ENCODE measurements around the gene TAX1BP1.

Gene TAX1BP1

DNA sequence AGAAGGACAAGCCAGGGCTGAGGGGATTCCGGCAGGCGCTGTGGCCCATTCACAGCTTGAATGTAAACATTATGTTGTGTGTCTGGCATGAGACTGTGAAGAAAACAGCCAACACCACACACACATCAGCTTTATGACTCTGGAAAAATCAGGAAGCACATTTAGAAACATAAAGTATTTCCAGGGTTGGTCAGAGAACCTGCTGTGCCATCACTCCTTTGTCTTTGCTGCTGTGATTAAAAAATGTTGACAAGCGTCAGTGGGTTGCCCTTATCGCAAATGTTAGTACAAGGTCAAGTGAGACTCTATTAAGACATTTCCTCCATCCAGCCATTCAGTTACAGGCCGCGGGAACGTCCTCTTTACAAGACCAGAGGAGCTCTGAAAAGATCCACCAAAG is 95.4 kb downstream of the TAX1BP1 start:
- DNase-seq (ENCODE audit: low read depth in 2 of 2): peak in 1 of 2 donors; percentile 40
- TF ChIP-seq, protein P1, sequence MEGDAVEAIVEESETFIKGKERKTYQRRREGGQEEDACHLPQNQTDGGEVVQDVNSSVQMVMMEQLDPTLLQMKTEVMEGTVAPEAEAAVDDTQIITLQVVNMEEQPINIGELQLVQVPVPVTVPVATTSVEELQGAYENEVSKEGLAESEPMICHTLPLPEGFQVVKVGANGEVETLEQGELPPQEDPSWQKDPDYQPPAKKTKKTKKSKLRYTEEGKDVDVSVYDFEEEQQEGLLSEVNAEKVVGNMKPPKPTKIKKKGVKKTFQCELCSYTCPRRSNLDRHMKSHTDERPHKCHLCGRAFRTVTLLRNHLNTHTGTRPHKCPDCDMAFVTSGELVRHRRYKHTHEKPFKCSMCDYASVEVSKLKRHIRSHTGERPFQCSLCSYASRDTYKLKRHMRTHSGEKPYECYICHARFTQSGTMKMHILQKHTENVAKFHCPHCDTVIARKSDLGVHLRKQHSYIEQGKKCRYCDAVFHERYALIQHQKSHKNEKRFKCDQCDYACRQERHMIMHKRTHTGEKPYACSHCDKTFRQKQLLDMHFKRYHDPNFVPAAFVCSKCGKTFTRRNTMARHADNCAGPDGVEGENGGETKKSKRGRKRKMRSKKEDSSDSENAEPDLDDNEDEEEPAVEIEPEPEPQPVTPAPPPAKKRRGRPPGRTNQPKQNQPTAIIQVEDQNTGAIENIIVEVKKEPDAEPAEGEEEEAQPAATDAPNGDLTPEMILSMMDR (IDR thresholded peaks at IDR 0.05; ENCODE audit: low read depth, low read length): no peak

DNA sequence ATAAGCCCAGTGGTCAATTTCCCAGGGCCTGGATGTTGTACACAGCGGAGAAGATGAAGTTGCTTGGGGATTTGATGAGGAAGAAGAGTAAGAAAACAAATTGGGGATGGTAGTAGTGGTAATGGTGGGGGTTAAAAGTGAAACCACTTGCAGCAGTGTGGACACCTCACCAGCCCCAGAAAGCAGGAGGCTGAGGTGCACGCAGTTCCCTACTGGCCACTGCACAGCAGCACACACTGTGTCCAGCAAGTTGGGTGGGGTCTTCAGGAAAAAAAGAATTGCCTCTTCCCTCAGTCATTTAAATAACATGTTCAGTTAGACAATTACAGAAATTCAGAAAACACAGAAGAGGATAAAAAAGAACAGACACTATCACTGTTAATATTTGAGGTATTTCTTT is 96.6 kb downstream of the TAX1BP1 start:
- TF ChIP-seq, protein P1 (IDR thresholded peaks at IDR 0.05; ENCODE audit: low read depth, low read length): no peak
- H3K4me3 ChIP-seq (replicated peaks in 1 of 2; ENCODE audit: low read depth in 2 of 2, low read length in 2 of 2): no peak overlapping the region
- no peak for DNase-seq (ENCODE audit: low read depth in 2 of 2)

More for the DNA sequence above, 95.4 kb downstream of the TAX1BP1 start:
- no peak overlapping the region for H3K4me3 ChIP-seq (replicated peaks in 1 of 2; ENCODE audit: low read depth in 2 of 2, low read length in 2 of 2)

DNA sequence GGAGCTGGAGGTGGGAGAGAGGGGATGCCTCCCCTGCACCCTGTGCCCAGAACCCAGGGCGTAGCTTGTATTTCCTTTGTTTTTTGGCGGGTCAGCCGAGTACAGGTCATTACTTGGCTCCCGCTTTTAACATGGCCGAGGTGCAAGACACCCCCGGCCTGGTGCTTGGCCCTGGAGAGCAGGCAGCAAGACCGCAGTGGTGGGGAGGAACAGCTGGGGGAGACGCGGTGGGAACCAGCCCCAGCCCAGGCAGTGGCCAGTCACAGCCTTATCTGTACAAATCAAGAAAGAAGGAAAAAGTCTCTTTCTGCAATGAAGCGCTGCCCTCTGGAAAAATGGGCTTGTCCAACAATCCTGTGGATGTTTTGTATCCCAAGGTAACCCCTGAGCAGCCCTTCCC is 99.1 kb downstream of the TAX1BP1 start:
- H3K4me3 ChIP-seq (replicated peaks in 1 of 2; ENCODE audit: low read depth in 2 of 2, low read length in 2 of 2): no peak overlapping the region
- DNase-seq (ENCODE audit: low read depth in 2 of 2): no peak
- TF ChIP-seq, protein P1 (IDR thresholded peaks at IDR 0.05; ENCODE audit: low read depth, low read length): no peak

DNA sequence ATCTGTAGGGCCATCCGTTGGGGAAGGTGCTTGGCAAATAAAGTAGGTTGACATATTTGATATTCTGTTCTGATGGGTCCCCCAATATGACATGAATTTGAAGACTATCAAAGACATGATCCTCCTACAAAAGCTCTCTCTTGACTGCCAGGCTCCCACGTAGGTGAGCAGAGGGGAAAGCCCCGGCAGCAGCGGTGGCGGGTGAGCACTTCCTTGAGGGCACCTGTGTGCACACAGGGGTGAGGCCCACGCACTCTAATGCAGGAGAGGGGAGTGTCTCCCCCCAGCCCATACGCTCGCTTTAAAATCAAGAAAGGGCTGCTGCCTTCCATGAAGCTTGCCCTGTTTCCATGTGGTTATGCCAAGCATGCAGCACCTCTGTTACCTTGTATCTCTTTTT is 100.4 kb downstream of the TAX1BP1 start:
- DNase-seq (ENCODE audit: low read depth in 2 of 2): no peak
- no peak overlapping the region for H3K4me3 ChIP-seq (replicated peaks in 1 of 2; ENCODE audit: low read depth in 2 of 2, low read length in 2 of 2)
- TF ChIP-seq, protein P1 (IDR thresholded peaks at IDR 0.05; ENCODE audit: low read depth, low read length): no peak

DNA sequence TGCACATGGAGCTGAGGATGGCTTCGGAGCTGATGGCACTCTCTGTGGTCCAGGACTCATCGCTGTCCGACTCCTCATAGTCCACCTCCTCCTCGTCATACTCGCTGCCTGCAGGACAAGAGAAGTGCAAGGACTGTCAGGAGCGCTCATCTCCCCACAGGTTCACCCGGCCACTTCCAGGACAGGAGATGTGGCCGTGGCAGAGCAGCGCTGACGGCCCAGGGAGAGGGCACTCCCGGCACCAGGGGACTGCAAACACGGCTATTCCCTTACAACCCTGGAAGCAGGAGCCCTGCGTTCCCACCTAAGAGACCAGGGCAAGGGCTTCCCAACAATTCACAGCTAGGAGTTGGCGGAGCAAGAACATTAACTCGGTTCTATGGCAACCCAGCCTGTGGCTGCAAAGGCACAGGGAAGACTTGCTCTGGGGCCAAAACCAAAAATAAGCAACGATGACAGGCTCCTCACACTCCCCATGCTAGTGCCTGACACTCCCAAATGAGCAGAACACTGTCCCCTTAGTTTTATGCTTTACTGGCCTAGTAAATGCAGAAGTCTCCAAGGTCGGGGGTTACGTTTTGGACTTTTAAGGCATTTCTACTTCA is 100.9 kb downstream of the TAX1BP1 start:
- TF ChIP-seq, protein P1 (IDR thresholded peaks at IDR 0.05; ENCODE audit: low read depth, low read length): no peak
- no peak for DNase-seq (ENCODE audit: low read depth in 2 of 2)
- H3K4me3 ChIP-seq (replicated peaks in 1 of 2; ENCODE audit: low read depth in 2 of 2, low read length in 2 of 2): no peak overlapping the region

DNA sequence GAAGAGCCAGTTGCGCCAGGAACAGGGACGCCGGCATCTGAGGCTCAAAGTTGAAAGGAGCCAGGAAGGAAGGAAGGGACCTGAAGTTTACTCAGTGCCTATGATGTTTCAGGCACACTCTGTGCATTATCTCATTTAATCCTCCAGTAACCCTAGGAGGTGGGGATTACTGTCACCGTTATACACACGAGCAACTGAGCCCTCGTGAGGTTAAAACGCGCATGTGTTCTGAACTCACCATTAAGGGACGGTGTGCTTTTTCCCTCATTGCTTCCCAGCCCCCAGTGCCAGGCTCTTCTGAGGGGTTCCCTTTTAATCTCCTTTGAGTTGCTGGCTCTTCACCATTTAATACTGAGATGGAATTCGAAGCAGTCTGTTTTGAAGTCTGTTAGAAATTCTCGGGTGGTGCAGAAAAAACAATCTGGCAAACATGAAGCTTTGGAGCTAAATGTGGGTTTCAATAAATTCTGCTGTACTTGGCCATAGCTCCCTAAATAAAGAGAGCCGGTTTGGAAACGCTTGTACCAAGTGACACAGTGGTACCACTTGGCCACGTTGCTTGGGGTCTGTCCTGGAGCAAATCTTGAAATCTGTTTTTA is 102.2 kb downstream of the TAX1BP1 start:
- H3K4me3 ChIP-seq (replicated peaks in 1 of 2; ENCODE audit: low read depth in 2 of 2, low read length in 2 of 2): no peak overlapping the region
- TF ChIP-seq, protein P1 (IDR thresholded peaks at IDR 0.05; ENCODE audit: low read depth, low read length): no peak
- no peak for DNase-seq (ENCODE audit: low read depth in 2 of 2)
